HG02610 (cell line): ENCODE measurements around the gene CHRNA4.

Source experiments
- ATAC-seq: cut with Tn5 transposase; IDR thresholded peaks from one replicate; pipeline ENCODE4 v1.9.1; 2021; ENCODE audit warnings: mild to moderate bottlenecking, moderate library complexity; ENCODE audit not compliant: unreplicated experiment

The CHRNA4 gene

GRCh38 chr20:63360850-63361518, at the start of gene CHRNA4:
Gene CHRNA4, minus strand, starts transcription at chr20:63361349. Its CDS starts 184 bp downstream, at chr20:63361165.
- no peak for ATAC-seq

GRCh38 chr20:63409834-63410435, 48.8 kb upstream of the CHRNA4 start:
- no peak for ATAC-seq

GRCh38 chr20:63409066-63409833, 48.1 kb upstream of the CHRNA4 start:
- no peak for ATAC-seq

GRCh38 chr20:63408684-63409046, 47.5 kb upstream of the CHRNA4 start:
- ATAC-seq = no peak

GRCh38 chr20:63407928-63408683, 47.0 kb upstream of the CHRNA4 start:
- ATAC-seq = no peak

- ATAC-seq = no peak
Measured at GRCh38 chr20:63406617-63407245, 45.6 kb upstream of the CHRNA4 start.

- no peak for ATAC-seq
Measured at GRCh38 chr20:63406011-63406410, 44.9 kb upstream of the CHRNA4 start.

GRCh38 chr20:63405102-63405730, 44.1 kb upstream of the CHRNA4 start:
- ATAC-seq = no peak

GRCh38 chr20:63404129-63405085, 43.3 kb upstream of the CHRNA4 start:
- ATAC-seq = no peak

GRCh38 chr20:63403403-63404105, 42.4 kb upstream of the CHRNA4 start:
- no peak for ATAC-seq

GRCh38 chr20:63402860-63403220, 41.7 kb upstream of the CHRNA4 start:
- no peak for ATAC-seq

- no peak for ATAC-seq
Measured at GRCh38 chr20:63402181-63402859, 41.2 kb upstream of the CHRNA4 start.

GRCh38 chr20:63401384-63402110, 40.4 kb upstream of the CHRNA4 start:
- ATAC-seq = no peak

GRCh38 chr20:63400486-63401210, 39.5 kb upstream of the CHRNA4 start:
- no peak for ATAC-seq

GRCh38 chr20:63399596-63400375, 38.6 kb upstream of the CHRNA4 start:
- no peak for ATAC-seq
